ELR (cell line): ENCODE measurements around the gene USP1.

Source experiments
- DNase-seq: peaks from one replicate; pipeline ENCODE4 v3.0.0-alpha.2; 2015; ENCODE audit warnings: low read depth

The USP1 gene

DNA sequence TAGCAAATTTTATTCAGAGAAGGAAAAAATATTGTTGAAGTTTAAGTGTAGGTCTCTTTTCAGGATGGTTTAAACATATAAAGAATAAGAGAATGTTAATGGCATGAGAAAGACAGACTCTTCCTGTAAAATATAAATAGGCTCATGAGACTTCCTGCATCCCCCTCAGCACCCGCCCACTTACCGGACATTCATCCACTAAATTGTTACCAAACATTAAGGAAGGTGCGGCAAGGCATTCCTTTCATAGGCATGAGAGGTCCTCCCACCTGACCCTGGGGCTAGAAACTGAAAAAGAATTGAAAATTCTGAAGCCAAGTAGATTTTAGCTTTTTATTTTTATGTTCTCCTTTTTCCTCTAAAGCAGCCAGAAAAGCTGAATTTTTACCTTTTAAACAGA is 10.6 kb upstream of the USP1 start:
- DNase-seq: no peak

- DNase-seq: no peak
Measured at GRCh38 chr1:62426794-62427193, 10.1 kb upstream of the USP1 start.

GRCh38 chr1:62428351-62428750 is 8.5 kb upstream of the USP1 start:
- no peak for DNase-seq

DNA sequence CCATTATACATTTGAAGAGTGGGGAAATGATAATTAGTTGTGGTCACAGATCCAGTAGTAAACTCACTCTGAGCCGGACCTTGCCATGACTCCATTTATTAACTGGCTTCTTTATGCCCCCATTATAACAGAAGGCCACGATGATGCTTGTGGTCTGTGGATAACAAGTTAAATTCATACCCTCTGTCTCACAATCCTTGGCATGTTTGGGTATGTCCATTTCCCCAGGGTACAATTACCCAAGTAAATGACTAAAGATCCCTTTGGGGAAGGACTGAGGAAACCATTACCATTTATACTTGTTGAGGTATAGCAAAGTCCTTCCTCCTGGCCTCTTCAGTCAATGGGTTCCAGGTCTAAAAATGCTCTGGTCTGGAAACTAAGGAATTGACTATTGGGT is 7.3 kb upstream of the USP1 start:
- DNase-seq: no peak

- peak; percentile 17 for DNase-seq
Measured at GRCh38 chr1:62433861-62434617, 2.8 kb upstream of the USP1 start.

DNA sequence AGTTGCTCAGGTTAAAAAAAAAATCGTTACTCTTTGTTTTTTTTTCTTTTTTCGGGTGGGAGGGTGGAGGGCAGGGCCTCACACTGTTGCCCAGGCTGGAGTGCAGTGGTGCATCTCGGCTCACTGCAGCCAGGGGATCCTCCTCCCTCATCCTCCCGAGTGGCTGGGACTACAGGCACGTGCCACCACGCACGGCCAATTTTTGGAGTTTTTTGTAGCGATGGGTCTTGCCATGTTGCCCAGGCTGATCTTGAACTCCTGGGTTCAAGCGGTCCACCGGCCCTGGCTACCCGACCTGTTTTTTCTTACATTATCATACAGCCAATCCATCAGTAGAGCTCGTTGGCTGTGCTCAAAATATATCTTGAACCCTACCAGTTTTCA is 2.2 kb upstream of the USP1 start:
- no peak for DNase-seq

DNA sequence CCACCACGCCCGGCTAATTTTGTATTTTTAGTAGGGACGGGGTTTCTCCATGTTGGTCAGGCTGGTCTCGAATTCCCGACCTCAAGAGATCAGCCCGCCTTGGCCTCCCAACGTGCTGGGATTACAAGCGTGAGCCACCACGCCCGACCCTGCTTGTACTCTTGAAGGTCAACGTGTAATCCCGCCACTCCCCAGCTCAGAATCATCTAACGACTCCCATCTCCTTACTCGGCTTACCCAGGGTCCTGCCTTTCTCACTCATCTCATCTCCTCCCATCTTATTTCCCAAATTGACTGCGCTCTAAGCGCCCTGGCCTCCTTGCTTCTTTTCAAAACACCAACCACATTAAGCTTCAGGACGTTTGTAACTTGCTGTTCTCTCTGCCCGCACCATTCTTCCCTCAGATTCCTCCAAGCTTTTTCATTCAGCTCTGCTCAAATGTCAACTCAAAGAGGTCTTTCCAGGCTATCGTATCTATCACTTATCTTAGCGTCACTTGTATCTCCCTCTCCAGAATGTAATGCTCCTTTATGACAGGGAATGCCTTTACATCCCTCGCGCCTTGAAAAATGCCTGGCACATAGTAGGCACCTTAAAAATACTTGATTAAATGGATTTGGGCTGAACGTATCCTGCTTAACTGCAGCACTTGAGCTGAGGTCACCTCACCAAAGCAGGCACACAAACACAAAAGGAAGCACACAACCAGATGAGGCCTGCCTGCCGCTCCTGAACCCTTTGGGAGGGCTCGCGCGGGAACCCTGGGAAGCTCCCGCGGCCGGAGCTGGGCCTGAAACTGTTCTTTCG is 1.4 kb upstream of the USP1 start:
- DNase-seq: peak; percentile 4

DNA sequence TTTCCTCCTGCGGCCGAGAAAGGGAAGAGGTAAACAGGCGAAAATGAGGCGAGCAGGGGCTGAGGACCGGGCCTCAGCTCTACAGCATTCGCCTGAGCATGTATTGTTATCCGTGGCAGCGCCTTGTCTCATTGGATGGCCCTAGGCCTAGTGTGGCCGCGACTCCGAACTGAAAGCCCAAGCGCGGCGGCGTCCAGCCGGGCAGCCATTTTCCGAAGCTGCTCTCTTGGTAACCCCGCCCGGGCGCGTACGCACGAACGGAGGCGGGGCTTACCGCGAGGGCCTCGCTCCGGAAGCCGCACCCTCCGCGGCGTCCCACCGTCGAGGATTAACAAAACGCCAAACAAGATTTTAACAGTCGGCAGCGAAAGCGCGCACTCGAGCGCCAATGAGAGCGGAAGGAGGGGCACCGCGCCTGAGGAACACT is 797 bp upstream of the USP1 start:
- no peak for DNase-seq

DNA sequence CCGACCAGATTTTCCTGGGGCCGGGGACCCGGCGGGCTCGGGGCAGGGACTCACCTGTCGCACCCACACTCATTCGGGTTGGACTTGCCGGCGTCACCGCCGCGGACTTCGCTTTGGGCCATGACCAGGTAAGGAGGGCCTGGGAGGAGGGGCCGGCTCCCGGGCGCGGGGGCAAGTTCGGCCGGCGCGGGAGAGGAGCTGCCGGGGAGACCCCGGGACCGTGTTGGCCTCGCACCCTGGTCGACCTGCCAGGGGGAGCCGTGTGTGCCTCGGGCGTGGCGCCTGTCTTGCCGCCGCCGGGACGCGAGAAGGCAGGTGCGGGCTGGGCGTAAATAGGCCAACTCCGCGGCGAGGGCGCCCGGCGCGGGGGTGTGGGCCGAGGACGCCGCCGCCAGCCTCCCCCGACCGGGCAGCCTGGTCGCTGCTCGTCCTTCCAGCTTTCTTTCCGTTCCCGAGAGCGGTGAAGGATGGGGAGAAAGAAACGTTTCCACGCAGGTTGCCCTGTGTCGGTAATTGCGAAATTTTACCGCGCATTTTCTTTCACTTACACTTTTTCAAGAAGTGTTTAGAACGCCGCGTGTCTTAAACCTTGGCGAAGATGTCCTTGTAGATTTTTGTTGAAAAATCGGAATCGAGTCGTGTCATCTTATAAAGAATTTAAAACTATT is 558 bp downstream of the USP1 start:
- DNase-seq: peak; percentile 33

- peak; percentile 46 for DNase-seq
Measured at GRCh38 chr1:62438163-62438562, 1.3 kb downstream of the USP1 start.

DNA sequence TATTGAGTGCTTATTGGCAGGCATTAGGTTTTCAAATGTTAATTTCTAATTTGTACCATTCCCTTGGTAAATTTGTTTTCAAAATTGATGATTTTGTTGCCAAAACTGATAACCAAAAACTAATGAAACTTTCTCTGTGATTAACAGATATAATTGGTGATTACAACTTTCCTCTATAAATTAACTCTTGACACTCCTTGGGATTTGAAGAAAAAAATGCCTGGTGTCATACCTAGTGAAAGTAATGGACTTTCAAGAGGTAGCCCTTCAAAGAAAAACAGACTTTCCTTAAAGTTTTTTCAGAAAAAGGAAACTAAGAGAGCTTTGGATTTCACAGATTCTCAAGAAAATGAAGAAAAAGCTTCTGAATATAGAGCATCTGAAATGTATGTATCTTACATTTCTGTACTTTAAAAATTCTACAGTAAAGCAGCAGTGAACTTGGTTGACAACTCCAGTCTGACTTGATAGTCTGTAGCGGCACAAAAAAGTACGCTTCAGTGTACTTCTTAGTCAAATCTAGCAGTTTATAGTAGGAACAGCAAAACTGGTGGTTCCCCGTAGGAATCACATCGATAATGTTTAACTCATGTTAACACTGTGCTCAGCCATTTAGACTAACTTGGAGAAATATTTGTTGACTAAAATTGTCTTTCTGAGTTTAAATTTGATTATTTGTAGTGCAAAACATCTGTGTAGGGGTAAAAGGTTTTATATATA is 3.0 kb downstream of the USP1 start:
- DNase-seq: peak; percentile 20

GRCh38 chr1:62444701-62445100 is 7.9 kb downstream of the USP1 start:
- no peak for DNase-seq

DNA sequence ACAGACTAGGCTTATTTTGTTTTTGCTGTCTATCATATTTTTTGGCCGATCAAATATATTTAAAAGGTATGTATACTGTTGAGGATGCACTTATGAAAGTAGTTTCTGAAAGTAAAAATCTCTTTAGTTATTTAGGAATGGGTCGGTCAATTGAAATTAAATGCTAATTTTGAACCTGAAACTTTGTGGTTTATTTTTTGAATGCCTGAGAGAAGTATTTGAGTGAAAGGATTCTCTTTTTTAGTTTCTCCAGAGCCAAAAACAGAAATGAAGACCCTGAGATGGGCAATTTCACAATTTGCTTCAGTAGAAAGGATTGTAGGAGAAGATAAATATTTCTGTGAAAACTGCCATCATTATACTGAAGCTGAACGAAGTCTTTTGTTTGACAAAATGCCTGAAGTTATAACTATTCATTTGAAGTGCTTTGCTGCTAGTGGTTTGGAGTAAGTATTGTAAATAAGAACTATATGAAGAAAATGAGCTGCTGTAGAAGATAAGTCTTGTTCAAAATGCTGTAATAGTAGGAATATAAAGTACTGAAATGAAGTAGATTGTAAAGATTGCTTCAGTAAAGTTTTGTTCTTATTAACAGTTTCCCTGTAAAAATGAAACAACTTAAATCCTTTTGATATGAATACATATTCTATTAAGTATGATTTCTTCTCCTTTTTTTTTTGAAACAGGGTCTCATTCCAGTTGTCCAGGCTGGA is 11.5 kb downstream of the USP1 start:
- no peak for DNase-seq

- DNase-seq: no peak
Measured at GRCh38 chr1:62450301-62450700, 13.5 kb downstream of the USP1 start.

- DNase-seq: peak; percentile 82
Measured at GRCh38 chr1:62452951-62453350, 16.1 kb downstream of the USP1 start.

DNA sequence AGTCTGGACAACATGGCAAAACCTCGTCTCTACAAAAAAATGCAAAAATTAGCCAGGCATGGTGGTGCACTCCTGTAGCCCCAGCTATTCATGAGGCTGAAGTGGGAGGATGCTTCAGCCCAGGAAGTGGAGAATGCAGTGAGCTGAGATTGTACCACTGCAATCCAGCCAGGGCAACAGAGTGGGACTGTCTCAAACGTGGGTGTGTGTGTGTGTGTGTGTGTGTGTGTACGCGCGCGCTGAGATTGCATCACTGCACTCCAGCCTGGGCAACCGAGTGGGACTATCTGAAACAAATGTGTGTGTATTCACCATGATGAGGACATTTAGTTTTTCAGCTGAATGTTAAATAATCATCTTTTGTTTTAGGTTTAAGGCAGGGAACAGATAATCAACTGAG is 21.1 kb downstream of the USP1 start:
- DNase-seq: no peak

GRCh38 chr1:62462370-62462769 is 25.5 kb downstream of the USP1 start:
- DNase-seq: no peak

DNA sequence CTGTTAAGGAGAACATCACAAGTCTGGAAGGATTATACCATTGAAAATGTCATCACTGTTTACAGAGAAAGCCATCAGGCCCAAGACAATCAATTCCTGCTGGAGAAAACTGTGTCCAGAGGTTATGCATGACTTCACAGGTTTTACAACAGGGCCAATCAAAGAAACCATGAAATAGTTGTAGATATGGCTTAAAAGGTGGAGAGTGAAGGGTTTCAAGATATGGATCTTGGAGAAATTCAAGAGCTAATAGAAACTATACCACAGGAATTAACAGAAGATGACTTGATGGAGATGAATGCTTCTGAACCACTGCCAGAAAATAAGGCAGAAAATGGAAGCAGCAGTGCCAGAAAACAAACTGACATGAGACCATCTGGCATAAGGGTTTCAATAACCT is 30.2 kb downstream of the USP1 start:
- DNase-seq: no peak

GRCh38 chr1:62476525-62477219 is 39.8 kb downstream of the USP1 start:
- no peak for DNase-seq

DNA sequence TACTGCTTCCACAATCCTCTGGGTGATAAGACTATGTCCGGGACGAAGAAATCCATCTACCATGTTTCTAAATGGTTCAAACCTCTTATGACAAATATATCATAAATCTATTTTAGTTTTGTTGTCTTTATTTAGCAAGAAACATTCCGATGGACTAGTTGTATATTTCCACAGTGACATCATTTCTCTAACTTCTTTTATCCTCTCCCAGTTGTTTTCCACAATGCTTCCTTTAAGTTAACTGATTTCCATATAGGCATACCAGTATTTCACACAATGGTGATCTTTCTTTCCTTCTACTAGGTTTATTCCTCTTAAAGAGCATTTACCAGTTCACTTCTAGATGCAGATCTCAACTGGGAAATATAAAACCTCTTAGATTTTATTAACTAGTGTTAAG is 44.8 kb downstream of the USP1 start:
- no peak for DNase-seq

GRCh38 chr1:62484824-62485468 is 48.1 kb downstream of the USP1 start:
- DNase-seq: no peak
